Memory B cell (primary cell): ENCODE results near the gene OSGEP.
"Not testable (repeated sequence)": the region's sequence is repeated elsewhere in the genome, so short reads cannot be mapped to it uniquely, and the experiment has no call there.

Experiments used
- ATAC-seq: fragments of 150-1000 bp; cut with Tn5 transposase; 2 replicates; pipeline ENCODE4 v1.10.0; 2021; ENCODE audit warnings: low read depth, mild to moderate bottlenecking, moderate library complexity
- DNase-seq, 2 donors: peaks; one replicate each; pipeline ENCODE4 v3.0.0; 2022; ENCODE audit warnings: low spot score in 2 of 2
- H3K27ac Mint-ChIP-seq: one replicate; pipeline ENCODE4 v1.8.0; 2022; ENCODE audit warnings: mild to moderate bottlenecking, moderate library complexity, mixed read lengths
- H3K27me3 Mint-ChIP-seq: one replicate; pipeline ENCODE4 v1.8.0; 2022; ENCODE audit warnings: mixed read lengths
- H3K36me3 Mint-ChIP-seq: one replicate; pipeline ENCODE4 v1.8.0; 2022; ENCODE audit warnings: mild to moderate bottlenecking, mixed read lengths
- H3K4me1 Mint-ChIP-seq: one replicate; pipeline ENCODE4 v1.8.0; 2022; ENCODE audit warnings: mixed read lengths
- H3K4me3 Mint-ChIP-seq: one replicate; pipeline ENCODE4 v1.8.0; 2022; ENCODE audit warnings: mild to moderate bottlenecking, moderate library complexity, mixed read lengths
- H3K9me3 Mint-ChIP-seq: one replicate; pipeline ENCODE4 v1.8.0; 2022; ENCODE audit warnings: mixed read lengths

OSGEP gene

GRCh38 chr14:20458031-20458789 lies 3.6 kb upstream of the OSGEP start:
- Mint-ChIP-seq H3K4me1 (peaks cover 14% of the 10 kb centered on the region), H3K27ac (no peak overlapping the region), H3K4me3 (no peak overlapping the region), H3K27me3 (no peaks in the 10 kb centered on the region), H3K36me3 (peaks cover 11% of the 10 kb centered on the region), H3K9me3 (no peaks in the 10 kb centered on the region)
- DNase-seq (no peak), ATAC-seq (no peak)

- no peak for ATAC-seq
- Mint-ChIP-seq H3K4me3 (no peak overlapping the region), H3K9me3 (no peaks in the 10 kb centered on the region), H3K36me3 (peaks cover 17% of the 10 kb centered on the region), H3K4me1 (peaks cover 14% of the 10 kb centered on the region), H3K27ac (no peak overlapping the region), H3K27me3 (no peaks in the 10 kb centered on the region)
- DNase-seq = no peak
Observed at GRCh38 chr14:20456971-20457370, 2.4 kb upstream of the OSGEP start.

- Mint-ChIP-seq H3K36me3 (peaks cover 21% of the 10 kb centered on the region), H3K27me3 (no peaks in the 10 kb centered on the region)
- peak; percentile 53 for ATAC-seq
Observed at GRCh38 chr14:20455355-20456300, 1.0 kb upstream of the OSGEP start.

GRCh38 chr14:20452831-20453230 lies 1.8 kb downstream of the OSGEP start:
- ATAC-seq, H3K4me3 Mint-ChIP-seq, H3K27me3 Mint-ChIP-seq, H3K9me3 Mint-ChIP-seq, DNase-seq, H3K27ac Mint-ChIP-seq, H3K4me1 Mint-ChIP-seq: not testable (repeated sequence)
- peaks cover 29% of the 10 kb centered on the region for H3K36me3 Mint-ChIP-seq

More at GRCh38 chr14:20455355-20456300, 1.0 kb upstream of the OSGEP start:
- Mint-ChIP-seq H3K4me3 (no peak overlapping the region), H3K27ac (no peak overlapping the region), H3K9me3 (no peaks in the 10 kb centered on the region), H3K4me1 (peaks cover 10% of the 10 kb centered on the region)
- no peak for DNase-seq

GRCh38 chr14:20446889-20447288 lies 7.7 kb downstream of the OSGEP start:
- Mint-ChIP-seq H3K4me3 (no peak overlapping the region), H3K27ac (no peak overlapping the region), H3K9me3 (no peaks in the 10 kb centered on the region), H3K27me3 (no peaks in the 10 kb centered on the region), H3K36me3 (peaks cover 31% of the 10 kb centered on the region), H3K4me1 (peaks cover 6% of the 10 kb centered on the region)
- no peak for DNase-seq
- no peak for ATAC-seq

GRCh38 chr14:20443650-20444049 lies 11.0 kb downstream of the OSGEP start:
- H3K36me3 Mint-ChIP-seq = peaks cover 19% of the 10 kb centered on the region
- not testable (repeated sequence) for ATAC-seq, H3K9me3 Mint-ChIP-seq, H3K27me3 Mint-ChIP-seq, H3K4me3 Mint-ChIP-seq, DNase-seq, H3K27ac Mint-ChIP-seq
- peaks cover 26% of the 10 kb centered on the region for H3K4me1 Mint-ChIP-seq

- DNase-seq = no peak
- Mint-ChIP-seq H3K4me1 (peaks cover 32% of the 10 kb centered on the region), H3K4me3 (no peak overlapping the region), H3K36me3 (peaks cover 6% of the 10 kb centered on the region), H3K27me3 (no peaks in the 10 kb centered on the region), H3K27ac (no peak overlapping the region), H3K9me3 (no peaks in the 10 kb centered on the region)
- ATAC-seq = no peak
Observed at GRCh38 chr14:20441461-20441860, 13.2 kb downstream of the OSGEP start.

- Mint-ChIP-seq H3K36me3 (peaks cover 6% of the 10 kb centered on the region), H3K9me3 (no peaks in the 10 kb centered on the region), H3K4me1 (peaks cover 32% of the 10 kb centered on the region), H3K4me3 (peak overlapping the region; percentile 71), H3K27me3 (no peaks in the 10 kb centered on the region), H3K27ac (peak overlapping the region; percentile 80)
- no peak for DNase-seq
- peak; percentile 73 for ATAC-seq
Observed at GRCh38 chr14:20440882-20441281, 13.7 kb downstream of the OSGEP start.

GRCh38 chr14:20440465-20440864 lies 14.1 kb downstream of the OSGEP start:
- peak overlapping the region; percentile 80 for H3K27ac Mint-ChIP-seq

GRCh38 chr14:20438664-20439063 lies 15.9 kb downstream of the OSGEP start:
- Mint-ChIP-seq H3K4me1 (peaks cover 32% of the 10 kb centered on the region), H3K9me3 (no peaks in the 10 kb centered on the region), H3K4me3 (peak overlapping the region; percentile 31), H3K27me3 (no peaks in the 10 kb centered on the region), H3K36me3 (peaks cover 6% of the 10 kb centered on the region), H3K27ac (no peak overlapping the region)
- DNase-seq (no peak), ATAC-seq (peak; percentile 78)

More at GRCh38 chr14:20440465-20440864, 14.1 kb downstream of the OSGEP start:
- H3K9me3 Mint-ChIP-seq = no peaks in the 10 kb centered on the region
- ATAC-seq = no peak
- peaks cover 6% of the 10 kb centered on the region for H3K36me3 Mint-ChIP-seq
- peak overlapping the region; percentile 71 for H3K4me3 Mint-ChIP-seq
- no peak for DNase-seq
- no peaks in the 10 kb centered on the region for H3K27me3 Mint-ChIP-seq
- H3K4me1 Mint-ChIP-seq = peaks cover 32% of the 10 kb centered on the region

- no peak overlapping the region for H3K4me3 Mint-ChIP-seq
- peaks cover 29% of the 10 kb centered on the region for H3K4me1 Mint-ChIP-seq
- ATAC-seq (no peak), DNase-seq (no peak)
- H3K36me3 Mint-ChIP-seq = no peaks in the 10 kb centered on the region
- H3K9me3 Mint-ChIP-seq = no peaks in the 10 kb centered on the region
- H3K27ac Mint-ChIP-seq = no peak overlapping the region
- no peaks in the 10 kb centered on the region for H3K27me3 Mint-ChIP-seq
Observed at GRCh38 chr14:20436363-20436755, 18.3 kb downstream of the OSGEP start.

- H3K36me3 Mint-ChIP-seq = no peaks in the 10 kb centered on the region
- H3K27me3 Mint-ChIP-seq = no peaks in the 10 kb centered on the region
- no peak for ATAC-seq
- H3K9me3 Mint-ChIP-seq = no peaks in the 10 kb centered on the region
- no peak within 1 kb of the TSS for H3K4me3 Mint-ChIP-seq
- H3K4me1 Mint-ChIP-seq = peaks cover 25% of the 10 kb centered on the region
- no peak for DNase-seq
- H3K27ac Mint-ChIP-seq = no peak within 1 kb of the TSS
Observed at GRCh38 chr14:20435582-20436362, 18.8 kb downstream of the OSGEP start, which contains the start of gene KLHL33. Gene KLHL33 (minus strand): TSS chr14:20436166. CDS start chr14:20435811, 355 bp downstream.

- Mint-ChIP-seq H3K4me1 (peaks cover 22% of the 10 kb centered on the region), H3K27me3 (no peaks in the 10 kb centered on the region), H3K9me3 (no peaks in the 10 kb centered on the region), H3K36me3 (no peaks in the 10 kb centered on the region), H3K4me3 (no peak overlapping the region), H3K27ac (no peak overlapping the region)
- ATAC-seq = no peak
- no peak for DNase-seq
Observed at GRCh38 chr14:20434701-20435581, 19.7 kb downstream of the OSGEP start.
